Stimulated activated CD4-positive, alpha-beta T cell treated with anti-CD3 and anti-CD28 coated beads, Interleukin-4, amount 100 ng/mL, for 24 hours (primary cell): Measurements from ENCODE around the gene CYTH1.

Source experiments
- DNase-seq: peaks from one replicate; pipeline ENCODE4 v3.0.0-alpha.2; 2020

Gene CYTH1

DNA sequence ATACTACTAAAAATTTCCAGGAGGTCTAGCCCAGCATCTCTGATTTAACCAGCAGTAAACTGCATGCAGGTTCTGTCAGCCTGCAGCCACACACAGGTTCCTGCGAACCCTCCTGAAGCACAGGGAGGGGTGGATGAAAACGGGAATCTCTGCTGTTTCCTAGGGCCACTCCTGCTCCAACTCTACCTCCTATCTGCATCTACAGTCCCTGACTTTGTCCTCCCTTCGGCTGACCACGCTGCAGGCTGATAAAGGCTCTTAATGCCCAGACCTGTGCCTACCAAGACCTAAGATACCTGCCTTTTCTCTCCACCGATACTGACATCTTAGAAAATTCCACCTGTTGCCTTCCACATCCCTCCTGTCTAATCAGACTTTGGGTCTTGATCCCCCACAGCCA is 50.2 kb downstream of the CYTH1 start:
- no peak for DNase-seq

DNA sequence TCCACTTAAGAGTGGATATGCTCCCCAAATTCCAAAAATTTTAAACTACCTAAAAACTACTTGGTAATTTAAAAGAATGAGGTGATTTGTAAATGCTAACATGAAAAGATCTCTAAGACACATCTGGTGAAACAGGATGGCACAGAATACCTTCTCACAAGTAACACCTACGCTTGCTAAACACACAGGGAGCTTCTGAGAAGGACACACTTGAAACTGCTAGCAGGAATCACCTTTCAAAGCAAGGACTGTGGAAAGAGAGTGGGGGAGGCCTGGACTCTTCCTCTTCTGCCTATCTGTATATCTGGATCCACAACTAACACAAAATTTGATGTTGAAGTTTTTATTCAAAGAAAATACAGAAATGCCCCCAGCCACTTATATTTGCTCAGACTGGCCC is 52.4 kb downstream of the CYTH1 start:
- no peak for DNase-seq

DNA sequence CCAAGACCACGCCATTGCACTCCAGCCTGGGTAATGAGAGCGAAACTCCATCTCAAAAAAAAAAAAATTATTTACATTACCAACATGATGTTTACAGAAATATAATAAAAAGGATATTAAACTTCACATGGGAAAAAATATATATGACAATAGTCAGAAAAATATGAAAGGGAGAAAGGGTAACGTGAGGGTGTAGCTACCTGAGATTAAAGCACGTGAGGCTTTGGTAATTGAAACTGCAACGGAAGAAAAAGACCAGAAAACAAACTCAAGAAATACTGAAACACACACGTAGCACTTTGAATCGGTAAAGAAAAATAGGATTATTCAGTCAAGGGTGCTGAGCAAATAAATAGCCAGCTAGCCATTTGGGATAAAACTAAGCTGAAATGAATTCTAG is 53.6 kb downstream of the CYTH1 start:
- no peak for DNase-seq

DNA sequence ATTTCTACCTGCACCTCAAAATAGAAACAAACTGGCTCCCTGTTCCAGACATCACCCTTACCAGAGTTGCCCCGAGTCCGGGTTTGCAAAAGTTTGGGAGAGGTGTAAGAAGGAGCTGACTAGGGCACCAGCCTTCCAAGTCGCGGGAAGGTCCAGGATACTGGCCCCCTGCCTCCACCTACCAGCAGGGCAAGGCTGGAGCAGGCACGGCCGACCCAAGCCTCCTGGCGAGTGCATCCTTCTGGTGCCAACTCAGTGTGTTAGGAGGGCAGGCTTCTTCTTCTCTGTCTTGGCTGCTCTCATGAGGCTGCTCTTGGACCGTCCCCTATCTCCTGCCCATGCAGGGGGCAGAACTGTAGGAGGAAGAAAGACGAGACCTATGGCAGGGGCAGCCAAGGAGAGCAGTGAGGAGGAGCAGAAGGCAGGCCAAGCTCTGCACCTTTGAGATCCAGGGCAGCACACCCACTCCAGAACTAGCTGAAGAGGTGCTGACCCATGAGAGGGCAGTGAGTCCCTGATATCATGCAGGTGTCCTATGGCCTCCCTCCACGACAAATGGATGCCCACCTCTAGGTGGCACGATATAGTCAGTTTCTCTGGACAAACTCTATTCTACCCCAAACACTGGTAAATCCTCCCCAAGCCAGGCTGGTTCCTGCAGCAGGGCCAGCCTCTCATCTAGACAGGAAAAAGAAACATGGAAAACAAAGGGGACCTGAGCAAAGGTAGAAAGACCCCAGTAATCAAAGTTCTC is 54.4 kb downstream of the CYTH1 start:
- DNase-seq = no peak

DNA sequence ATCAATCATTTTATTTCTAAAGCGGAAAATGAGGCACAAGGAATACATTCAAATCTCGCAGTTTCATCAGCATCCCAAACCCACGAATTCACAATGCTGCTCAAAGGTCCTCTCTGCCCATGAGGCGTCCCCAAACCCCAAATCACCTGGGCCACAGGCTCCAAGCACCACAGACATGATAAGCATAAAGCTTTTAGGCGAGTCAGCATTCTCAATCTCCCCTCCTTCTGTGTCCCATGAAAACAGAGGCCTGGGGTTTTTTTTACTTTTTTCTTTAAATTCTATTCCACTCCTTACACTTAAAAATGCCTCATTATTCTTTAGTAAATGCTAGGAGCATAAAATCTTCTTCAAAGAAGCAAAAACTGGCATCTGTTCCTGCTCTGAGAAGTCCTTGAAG is 55.0 kb downstream of the CYTH1 start:
- no peak for DNase-seq

DNA sequence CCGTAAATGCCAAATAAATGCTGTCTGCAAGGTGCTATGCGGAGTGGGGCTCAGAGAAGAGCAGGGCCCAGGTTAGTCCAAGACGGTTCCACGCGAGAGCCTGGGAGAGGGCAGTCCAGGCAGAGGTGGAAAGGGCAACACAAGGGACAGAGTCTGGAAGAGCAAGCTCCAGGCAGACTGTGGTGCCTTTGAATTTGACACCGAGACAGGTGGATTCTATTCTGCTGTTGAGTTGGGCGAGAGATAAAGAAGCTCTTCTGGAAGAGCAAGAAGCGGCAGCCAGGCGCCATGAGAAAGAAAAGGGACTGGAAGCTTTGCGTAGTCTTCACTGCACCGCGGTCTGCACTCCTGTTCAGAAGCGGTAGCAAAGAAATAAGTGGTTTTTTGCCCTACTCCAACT is 55.6 kb downstream of the CYTH1 start:
- no peak for DNase-seq

DNA sequence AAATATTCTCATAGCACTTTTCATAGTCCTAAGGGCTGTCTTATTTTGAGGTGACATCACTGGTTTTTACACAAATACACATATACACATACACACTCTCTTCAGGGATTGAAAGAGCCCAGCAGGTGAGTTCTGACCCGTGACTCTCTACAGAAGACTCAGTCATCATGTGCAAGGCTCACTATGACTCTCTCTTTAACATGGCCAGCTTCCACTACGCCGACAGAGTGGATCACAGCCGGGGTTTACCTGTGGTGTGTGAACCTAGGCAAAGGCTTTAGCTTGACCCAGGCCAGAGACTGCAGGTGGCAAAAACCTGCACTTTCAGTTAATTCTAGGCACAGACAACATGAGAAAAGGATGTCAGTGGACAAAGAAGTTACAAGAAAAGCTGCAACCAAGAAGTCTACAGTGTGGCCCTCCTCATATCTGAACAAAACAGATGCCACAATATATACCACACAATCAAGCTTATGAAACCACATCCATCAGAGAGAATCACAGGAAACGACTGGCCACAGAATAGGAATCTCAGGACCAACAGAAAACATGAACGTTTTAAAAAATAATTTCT is 56.5 kb downstream of the CYTH1 start:
- DNase-seq = peak; percentile 44

DNA sequence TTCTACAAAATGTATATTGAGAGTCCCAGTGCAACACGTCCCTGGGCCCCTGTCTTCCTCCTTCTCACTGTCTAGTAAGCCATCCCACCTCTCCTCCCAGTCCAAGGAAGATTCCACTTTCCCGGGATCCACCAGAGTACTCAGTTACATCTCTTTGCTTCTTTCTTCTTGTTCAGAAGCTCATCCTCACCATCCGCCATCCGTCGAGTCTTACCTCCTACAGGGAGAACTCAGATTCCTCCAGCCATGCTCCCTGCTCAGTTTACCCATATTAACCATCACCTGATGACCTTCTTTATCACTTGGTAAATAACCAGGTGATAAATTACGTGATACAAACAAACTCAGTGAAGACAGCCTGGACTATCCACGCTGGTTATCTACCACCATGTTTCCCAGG is 57.1 kb downstream of the CYTH1 start:
- no peak for DNase-seq

DNA sequence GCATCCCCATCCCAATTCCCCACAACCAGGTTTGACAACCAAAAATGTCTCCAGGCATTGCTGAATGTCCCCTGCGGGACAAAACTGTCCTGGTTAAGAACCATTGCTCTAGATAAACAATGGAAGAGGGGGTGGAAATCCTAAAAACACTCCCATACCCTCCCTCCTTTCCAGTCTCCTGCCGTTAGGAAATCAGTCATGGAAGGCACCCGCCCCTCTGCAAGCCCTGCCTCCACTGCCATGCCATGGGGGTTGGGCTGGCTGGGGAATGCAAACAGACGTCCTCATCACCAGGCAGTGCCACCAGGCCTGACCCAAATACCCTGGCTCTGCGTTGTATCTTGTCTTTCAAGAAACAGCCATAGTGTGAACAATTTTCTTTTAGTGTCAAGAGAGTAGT is 57.5 kb downstream of the CYTH1 start:
- DNase-seq = no peak

DNA sequence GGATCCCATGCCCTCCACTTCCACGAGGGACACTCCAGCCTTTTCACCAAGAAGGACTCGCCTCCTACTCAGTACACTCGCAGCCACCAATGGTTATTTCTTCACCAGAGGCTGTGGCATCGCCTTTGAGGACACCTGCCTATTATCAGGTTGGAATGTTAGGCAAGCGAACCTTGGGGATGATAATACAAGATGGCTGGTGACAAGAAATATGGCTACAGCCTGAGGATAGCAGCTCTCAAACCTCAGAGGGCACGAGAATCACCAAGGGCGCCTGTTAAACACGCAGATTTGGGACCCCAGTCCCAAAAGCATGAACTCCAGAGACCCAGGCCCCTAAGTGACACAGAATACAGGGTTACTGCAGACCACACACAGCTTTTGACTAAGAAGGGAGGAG is 58.1 kb downstream of the CYTH1 start:
- DNase-seq = no peak

DNA sequence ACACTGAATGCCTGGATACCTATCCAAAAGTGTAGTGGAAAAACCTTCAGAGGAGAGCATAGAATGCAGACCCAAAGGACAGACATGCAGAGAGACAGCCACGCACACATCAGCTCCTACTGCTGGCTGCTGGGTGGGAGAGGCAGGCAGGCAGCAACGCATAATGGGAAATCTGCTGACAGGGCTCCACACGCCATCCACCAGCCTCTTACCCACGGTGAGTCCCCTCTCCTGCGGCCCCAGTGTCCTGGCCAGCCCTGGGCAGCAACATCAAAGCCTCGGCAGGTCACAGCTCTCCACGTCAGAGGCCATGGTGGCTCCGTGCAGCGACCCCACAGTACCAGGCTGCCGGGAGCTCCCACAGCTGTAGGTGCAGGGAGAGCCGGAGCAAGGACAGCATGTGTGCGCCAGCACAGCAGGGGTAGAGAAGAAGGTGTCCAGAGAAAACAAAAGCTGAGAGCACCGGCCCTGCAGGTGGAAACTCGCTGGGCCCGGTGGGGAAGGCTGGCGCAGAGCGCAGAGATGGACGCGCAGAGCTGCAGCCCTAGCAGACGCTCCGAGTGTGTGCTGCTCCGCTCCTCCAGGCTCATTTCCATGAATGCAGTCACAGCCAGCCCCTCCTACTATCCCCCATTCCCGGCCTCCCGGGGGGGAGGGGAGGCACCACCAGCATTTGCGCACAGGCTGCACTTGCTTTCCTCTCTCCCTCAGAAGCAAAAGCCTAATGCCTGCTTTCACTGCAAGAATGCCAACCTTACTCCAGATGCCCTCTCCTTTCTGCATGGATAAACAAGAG is 58.9 kb downstream of the CYTH1 start:
- DNase-seq = no peak

DNA sequence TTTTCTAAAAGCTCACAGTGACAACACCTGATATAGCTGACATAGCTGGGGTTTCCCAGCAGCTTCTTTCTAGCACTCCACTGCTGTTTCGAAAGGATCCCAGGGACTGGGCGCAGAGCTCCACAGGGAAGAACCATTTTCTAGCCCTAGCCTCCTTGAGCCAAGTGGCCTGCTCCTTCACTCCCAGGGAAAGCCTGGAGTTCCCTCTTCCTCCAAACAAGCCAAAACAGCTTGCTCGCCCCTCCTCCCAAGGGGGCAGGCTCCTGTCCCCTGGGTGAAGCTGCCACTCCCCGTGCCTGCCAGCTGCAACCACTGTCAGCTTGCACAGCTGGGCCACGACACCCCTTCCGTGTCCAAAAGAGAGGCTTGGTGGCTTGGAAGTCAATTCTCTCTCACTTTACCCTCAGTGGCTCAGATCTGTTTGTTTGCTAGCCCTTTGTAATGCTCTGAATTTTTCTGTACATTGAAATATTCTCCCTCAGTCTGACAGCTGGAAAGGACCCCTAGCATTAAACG is 59.8 kb downstream of the CYTH1 start:
- DNase-seq = no peak

DNA sequence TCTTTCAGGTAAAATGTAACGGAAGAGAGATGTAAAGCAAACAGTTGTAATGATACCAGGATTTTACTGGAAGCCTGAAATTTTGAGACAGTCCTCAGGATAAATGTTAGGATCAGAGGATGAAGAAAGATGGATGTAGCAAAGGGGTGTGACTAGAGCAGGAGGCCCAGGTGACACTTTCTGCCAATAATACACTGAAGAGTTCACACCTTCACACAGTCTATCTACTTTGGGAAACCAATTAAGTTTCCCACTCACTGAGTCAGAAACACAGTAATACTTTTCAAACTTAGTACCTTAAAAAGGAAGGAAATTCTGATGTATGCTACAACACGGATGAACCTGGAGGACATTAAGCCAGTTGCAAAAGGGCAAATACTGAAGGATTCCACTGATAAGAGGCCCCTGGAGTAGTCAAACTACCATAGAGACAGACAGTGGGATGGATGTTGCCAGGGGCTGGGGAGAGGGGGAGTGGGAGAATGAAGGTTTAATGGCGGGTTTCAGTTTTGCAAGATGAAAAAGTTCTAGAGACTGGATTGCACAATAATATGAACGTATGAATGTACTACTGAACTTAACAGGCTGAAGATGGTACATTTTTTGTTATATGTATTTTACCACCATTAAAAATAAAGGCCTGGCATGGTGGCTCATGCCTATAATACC is 62.3 kb downstream of the CYTH1 start:
- peak; percentile 38 for DNase-seq

DNA sequence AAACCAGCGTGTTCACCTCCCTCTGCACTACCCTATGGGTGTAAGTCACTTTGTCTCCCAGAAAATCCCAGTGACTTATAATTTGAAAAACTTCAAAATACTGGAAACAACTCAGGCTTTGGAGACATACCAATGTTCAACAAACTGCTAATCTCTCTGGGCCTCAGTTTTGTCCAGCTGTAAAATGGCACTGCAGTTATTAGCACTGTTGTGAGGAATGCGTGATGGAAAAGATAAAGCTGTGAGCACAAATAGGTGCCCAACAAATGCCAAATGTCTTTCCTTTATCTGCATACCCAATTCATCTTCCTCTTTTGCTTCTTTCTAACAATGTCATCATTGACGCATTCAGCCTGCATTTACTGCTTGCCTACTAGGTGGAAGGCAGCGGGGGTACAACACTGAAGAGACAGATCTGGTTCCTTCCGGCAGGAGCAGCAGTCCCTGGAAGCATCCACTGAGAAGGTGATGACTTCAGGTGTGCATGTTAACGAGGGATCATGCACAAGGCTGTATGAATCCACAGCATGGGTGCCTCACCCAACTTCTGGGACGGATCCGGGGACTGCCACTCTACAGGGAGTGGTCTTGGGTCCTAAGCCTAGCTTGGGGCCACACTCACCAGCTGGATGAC is 63.4 kb downstream of the CYTH1 start:
- DNase-seq = no peak

DNA sequence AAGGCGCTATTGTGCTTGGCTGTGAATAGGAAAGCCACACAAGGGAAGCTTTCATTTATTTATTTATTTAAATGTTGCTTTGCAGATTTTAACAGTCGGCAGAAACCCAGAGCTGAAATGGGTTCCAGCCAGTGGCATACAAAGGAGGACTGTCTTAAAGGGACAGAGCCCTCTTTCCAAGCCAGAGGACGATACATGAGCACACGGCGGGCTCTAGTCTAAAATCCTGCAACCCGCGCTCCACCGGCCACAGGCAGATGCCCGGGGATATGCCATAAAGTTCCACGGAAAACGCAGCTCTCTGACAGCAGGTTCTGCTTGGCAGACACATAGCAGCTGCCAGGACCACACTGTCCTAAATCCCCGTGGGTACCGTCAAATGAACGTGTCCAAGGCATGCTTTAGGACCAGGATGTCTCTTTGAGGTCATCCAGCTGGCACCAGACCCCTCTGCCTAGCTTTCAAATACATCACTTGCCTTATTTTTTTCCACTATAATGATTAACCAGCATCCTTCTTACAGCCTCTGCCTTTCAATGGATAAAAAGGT is 64.6 kb downstream of the CYTH1 start:
- DNase-seq = no peak

DNA sequence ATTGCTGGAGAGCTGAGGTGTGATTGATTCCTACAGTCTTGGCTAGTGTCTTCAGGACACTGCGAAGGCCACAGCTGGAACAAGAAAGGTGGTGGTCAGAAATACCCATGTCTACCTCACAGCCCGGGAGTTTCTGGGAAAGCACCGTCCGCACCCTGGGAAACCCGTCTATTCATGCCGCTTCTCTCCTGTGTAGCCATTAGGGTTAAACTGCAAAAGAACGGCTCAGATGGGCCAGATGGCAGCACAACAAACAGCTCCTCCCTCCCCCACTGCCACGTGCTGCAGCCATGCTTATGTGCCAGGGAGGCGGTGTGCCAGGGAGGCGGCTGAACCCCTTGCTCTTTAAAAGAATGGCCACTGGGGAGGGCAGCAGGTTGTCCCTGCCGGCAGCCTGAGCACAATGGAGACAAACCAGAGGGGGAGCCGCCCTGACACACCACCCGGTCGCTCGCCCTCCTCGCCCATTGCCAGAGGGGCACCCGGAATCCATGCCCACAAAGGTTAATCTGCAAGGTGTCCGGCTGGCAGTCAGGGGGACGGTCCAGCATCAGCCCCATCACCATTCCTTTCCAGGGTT is 65.2 kb downstream of the CYTH1 start:
- DNase-seq = peak; percentile 42

DNA sequence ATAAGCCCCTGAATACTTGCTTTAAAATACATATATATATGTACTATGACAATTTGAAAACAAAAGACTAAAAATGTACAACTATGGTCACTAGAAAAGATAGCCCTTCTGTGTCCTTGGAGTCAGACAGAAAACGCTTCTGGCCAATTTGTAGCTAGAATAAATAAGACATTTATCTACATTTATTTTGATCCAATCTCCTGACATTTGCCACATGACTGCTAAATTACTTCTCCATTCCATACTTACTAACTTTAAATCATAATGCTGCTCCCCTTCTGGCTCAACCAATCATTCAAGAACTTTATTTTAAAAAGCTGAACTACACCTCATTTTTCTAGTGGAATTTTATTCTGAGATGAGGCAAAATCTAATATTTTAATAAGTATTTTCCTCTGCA is 65.8 kb downstream of the CYTH1 start:
- DNase-seq = no peak

DNA sequence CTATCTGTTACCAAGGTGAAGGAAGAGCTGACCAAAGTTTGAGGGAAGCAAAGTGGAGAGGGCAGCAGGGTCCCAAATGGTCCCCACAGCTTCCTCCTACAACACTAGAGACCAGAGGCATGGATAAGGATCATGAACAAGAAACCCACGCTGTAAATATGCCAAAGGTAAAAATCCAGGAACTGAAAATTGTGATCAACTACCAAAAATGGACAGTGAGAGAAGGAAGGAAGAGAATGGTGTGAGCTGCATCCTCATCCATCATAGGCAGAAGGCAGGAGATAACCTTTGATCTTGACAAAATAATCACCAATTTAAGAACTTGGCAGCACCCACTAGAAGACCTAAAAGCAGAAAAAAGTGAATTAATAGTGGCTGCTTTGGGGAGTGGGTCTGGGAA is 66.2 kb downstream of the CYTH1 start:
- no peak for DNase-seq

DNA sequence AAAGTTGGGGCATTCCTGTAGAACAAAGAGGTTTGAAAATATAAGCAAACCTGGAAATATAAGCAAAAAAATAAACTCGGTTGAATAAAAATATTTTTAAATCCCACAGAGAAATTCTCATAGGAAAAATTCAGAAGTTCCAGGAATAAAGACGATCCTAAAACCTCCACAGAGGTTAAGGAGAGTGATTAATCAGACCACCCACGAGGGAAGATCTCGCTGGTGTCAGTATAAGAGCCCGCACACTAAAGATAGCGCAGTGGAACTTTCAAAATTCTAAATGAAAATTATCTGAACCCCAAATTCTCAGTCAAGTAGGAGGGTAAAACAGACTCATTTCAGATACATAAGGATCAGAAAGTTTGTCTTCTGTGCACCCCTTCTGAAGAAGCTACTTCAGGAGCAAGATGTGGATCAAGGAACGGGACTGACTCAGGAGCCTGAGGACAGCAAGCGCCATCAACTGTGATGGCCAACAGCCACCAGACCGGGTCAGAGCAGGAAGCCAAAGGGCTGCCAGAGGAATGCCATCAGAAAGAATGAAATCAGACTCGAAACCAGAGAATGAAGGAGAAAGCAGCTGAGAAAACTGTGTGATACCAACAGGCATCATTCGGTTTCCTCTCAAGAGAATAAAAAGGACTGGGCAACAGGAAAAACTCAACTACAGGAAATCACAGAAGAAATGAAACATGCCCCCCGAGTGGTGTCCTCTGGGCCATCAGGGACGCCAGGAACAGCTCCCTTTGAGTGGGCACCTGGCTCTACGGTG is 66.9 kb downstream of the CYTH1 start:
- DNase-seq = no peak

DNA sequence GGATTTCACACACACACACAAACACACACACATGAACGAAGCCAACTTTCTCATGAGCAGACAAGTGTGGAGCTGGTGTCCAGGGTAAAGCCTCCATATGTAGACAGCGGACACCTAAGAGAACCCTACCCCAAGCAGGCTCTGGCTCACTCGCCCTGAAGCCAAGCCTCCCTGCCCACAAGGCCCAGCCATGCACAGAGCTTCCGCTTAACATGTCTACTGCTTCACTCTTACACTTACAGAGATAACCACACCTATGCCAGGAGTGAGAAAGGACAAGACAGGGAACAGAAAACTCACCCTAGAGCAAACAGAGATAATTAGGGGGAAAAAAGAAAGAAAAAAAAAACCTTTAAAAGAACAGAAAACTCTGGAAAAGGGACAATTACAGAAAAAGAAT is 67.5 kb downstream of the CYTH1 start:
- DNase-seq = no peak

DNA sequence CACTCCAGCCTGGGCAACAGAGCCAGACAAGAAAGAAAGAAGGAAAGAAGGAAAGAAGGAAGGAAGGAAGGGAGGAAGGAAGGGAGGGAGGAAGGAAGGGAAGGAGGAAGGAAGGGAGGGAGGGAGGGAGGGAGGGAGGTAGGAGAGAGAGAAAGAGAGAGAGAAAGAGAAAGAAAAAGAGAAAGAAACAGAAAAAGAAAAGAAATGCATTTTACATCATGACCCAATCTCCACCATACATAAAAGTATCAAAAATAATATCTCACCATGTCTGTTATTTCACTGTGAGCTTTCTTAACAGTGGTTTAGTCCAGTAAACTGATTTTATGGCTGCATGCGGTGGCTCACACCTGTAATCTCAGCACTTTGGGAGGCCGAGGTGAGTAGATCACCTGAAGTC is 70.0 kb downstream of the CYTH1 start:
- DNase-seq = no peak
